WI38 (cell line): ENCODE data around the gene ARGFX.

Source experiments
- H3K4me3 ChIP-seq: 2 replicates; pipeline ENCODE4 v1.5.1; 2011; ENCODE audit warnings: low read depth, mild to moderate bottlenecking, control low read depth, low read length
- TF ChIP-seq, protein P1 (sequence below): IDR thresholded peaks from 2 replicates; pipeline ENCODE4 v1.5.1; 2012; ENCODE audit warnings: low read depth, mild to moderate bottlenecking, control low read depth, low read length

Gene ARGFX

DNA sequence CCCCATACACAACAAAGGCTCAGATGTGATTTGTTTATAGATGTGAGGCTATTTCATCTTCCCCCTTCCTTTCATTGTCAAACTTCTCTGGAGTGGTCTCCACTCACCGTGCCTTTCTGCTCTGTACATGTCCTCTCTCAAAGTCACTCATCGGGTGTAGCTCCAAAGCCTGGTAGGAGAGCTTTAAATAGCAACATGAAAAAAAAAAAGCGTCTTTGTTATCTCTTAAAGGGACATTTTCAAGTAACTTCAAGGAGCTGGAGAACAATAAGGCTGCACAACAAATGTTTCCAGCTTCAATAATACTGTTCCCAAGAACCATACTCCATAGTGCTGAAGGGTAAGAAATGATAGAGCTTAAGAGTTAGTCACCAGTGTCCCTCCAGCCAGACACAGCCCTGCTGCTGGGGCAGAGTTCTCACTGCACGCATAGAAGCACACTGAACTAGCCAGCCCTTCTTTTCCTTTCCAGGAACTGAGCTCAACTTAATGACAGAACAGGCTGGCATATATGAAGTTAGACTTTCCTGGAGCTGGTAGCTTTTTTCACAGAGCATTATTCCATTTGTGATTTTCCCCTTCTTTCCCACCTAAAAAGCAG is 33.6 kb downstream of the ARGFX start:
- no peak overlapping the region for H3K4me3 ChIP-seq
- TF ChIP-seq, protein P1, sequence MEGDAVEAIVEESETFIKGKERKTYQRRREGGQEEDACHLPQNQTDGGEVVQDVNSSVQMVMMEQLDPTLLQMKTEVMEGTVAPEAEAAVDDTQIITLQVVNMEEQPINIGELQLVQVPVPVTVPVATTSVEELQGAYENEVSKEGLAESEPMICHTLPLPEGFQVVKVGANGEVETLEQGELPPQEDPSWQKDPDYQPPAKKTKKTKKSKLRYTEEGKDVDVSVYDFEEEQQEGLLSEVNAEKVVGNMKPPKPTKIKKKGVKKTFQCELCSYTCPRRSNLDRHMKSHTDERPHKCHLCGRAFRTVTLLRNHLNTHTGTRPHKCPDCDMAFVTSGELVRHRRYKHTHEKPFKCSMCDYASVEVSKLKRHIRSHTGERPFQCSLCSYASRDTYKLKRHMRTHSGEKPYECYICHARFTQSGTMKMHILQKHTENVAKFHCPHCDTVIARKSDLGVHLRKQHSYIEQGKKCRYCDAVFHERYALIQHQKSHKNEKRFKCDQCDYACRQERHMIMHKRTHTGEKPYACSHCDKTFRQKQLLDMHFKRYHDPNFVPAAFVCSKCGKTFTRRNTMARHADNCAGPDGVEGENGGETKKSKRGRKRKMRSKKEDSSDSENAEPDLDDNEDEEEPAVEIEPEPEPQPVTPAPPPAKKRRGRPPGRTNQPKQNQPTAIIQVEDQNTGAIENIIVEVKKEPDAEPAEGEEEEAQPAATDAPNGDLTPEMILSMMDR, result no peak

DNA sequence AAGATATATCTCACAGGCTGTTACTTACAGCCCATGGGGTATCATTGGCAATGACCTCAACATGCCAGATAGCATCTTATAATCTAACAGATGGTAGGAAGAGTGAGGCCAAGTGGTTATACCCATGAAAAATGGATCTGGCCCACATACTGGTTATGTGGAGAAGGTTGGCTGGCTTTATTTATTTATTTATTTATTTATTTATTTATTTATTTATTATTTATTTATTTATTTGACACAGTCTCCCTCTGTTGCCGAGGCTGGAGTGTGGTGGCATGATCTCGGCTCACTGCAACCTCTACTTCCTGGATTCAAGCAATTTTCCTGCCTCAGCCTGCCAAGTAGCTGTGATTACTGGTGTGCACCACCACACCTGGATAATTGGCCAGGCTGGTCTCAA is 37.0 kb downstream of the ARGFX start:
- TF ChIP-seq, protein P1, result no peak
- H3K4me3 ChIP-seq, result no peak overlapping the region

DNA sequence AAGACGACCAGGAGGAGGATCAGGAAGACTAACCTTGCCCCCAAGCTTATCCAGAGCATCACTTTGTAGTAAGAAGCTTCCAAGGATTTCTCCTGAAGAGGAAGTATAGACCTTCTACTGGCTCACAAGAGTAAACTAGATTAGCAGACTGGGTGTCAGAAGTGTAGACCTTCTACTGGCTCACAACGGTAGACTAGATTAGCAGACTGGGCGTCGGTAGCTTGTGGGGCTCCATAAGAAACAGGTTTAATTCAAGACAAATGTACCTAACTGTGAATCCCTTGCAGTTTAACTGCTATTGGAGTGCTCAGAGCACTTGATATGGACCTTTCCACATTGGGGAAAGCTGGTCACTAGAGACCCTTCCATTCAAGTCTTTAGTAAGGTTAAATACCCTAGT is 38.4 kb downstream of the ARGFX start:
- TF ChIP-seq, protein P1, result no peak
- H3K4me3 ChIP-seq, result no peak overlapping the region
